ENCODE measurements around the gene ZDHHC14.

DNA sequence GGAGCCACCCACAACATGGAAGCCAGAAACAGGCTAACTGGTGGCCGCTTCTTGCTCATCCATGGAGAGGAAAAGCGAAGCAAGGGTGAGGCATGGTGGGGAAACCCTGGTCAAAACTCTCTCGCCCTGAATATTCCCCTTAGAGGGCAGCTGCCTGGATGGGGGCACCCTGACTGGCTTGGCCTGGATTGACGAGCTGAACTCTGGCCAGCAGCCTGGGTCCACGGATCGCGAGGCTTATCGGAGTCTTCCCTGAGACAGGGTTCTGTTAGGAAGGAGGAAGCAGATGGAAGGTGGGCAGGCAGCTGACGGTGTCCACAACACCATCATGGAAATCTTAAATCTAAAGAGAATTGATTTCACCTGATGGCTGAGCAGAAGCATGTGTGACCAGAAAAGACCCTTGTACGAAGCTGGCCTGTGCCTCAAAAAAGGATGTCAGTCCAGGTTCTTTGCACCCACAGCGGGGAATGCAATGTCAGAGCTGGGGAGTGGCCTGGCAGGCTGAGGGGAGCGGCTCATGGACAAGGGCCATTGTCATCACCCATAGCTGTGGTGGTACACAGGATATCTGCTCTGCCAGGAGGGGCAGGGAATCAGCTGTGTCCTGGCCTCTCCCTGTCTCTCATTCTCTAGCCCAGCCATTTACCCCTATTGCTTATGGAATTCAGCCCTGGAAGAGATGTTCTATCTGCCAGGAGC lies 332.6 kb downstream of the ZDHHC14 start:
- no peak for TF ChIP-seq POLR2A (IDR thresholded peaks at IDR 0.05)
- TF ChIP-seq, protein P1, sequence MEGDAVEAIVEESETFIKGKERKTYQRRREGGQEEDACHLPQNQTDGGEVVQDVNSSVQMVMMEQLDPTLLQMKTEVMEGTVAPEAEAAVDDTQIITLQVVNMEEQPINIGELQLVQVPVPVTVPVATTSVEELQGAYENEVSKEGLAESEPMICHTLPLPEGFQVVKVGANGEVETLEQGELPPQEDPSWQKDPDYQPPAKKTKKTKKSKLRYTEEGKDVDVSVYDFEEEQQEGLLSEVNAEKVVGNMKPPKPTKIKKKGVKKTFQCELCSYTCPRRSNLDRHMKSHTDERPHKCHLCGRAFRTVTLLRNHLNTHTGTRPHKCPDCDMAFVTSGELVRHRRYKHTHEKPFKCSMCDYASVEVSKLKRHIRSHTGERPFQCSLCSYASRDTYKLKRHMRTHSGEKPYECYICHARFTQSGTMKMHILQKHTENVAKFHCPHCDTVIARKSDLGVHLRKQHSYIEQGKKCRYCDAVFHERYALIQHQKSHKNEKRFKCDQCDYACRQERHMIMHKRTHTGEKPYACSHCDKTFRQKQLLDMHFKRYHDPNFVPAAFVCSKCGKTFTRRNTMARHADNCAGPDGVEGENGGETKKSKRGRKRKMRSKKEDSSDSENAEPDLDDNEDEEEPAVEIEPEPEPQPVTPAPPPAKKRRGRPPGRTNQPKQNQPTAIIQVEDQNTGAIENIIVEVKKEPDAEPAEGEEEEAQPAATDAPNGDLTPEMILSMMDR (IDR thresholded peaks at IDR 0.05), result no peak

All from body of pancreas (tissue), 4 donors.